ENCODE data around the gene KNDC1. TPM values are rescaled to one million over a fixed set of nuclear protein-coding genes. Genes with fewer than 3 reads are reported as not detected.
A peak's percentile ranks its signal among the peaks of the same experiment; 100 is the strongest.

Gene KNDC1
- polyA plus RNA-seq, 1 donor: 10.7 TPM

DNA sequence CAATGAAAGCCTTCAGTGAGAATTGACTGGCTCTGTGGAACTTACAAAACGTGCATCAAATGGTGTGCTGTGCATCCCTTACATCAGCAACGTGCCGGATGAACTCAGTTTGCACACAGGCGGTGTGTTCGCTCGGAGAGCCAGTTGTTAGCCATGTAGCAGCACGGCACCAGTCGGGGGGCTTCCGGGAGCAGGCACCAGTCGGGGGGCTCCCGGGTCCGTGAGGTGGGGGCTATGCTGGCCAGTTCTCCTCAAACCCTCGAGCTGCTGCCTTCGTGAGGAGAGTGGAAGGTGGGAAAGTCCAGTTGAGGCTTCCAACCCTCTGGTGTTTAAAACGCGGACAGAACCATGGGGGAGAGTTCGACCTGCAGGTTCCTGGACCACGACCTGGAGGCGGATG lies 35.1 kb downstream of the KNDC1 start:
- DNase-seq: no peak

GRCh38 chr10:133195611-133196010 lies 35.6 kb downstream of the KNDC1 start:
- DNase-seq: no peak

- peak; percentile 51 for DNase-seq
Observed at GRCh38 chr10:133196221-133196915, 36.3 kb downstream of the KNDC1 start.

DNA sequence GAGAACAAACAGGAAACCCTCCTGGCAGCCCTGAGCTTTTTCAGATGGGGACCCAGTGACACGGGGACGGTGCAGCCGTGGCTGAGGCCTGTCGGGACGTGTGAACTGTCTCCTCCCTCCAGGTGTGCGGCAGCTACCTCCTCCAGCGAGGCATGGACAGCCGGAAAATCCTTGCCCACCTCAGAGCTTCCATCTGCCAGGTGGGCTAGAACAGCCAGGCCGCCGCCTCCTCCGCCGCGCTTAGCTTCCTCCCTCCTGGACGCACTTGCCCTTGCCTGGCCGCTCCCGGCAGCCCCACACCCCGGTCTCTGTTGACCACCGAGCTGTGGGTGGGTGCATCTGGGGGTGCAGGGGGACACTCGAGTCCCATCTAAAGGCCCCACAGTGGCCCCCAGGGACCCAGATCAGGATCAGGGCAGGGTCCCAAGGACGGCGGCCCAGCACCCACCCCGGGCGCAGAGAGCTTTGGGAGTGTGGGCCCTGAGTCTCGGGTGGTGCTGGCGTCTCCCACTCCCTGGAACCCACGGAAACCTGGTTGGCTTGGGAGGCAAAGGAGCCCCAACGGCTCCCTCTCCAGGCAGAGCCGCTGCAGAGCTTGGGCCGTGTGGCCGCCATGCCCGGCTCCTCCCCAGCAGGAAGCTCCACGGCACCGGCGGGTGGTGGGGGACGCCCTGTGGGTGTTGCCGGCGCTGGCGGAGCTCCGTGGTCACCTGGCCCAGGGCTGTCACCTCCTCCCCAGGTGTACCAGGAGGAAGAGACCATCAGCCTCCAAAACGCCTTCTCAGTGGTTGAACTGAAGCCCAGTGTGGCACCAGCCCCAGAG lies 37.1 kb downstream of the KNDC1 start:
- DNase-seq: no peak

- no peak for DNase-seq
Observed at GRCh38 chr10:133197786-133198185, 37.8 kb downstream of the KNDC1 start.

GRCh38 chr10:133198206-133198605 lies 38.2 kb downstream of the KNDC1 start:
- DNase-seq: no peak

DNA sequence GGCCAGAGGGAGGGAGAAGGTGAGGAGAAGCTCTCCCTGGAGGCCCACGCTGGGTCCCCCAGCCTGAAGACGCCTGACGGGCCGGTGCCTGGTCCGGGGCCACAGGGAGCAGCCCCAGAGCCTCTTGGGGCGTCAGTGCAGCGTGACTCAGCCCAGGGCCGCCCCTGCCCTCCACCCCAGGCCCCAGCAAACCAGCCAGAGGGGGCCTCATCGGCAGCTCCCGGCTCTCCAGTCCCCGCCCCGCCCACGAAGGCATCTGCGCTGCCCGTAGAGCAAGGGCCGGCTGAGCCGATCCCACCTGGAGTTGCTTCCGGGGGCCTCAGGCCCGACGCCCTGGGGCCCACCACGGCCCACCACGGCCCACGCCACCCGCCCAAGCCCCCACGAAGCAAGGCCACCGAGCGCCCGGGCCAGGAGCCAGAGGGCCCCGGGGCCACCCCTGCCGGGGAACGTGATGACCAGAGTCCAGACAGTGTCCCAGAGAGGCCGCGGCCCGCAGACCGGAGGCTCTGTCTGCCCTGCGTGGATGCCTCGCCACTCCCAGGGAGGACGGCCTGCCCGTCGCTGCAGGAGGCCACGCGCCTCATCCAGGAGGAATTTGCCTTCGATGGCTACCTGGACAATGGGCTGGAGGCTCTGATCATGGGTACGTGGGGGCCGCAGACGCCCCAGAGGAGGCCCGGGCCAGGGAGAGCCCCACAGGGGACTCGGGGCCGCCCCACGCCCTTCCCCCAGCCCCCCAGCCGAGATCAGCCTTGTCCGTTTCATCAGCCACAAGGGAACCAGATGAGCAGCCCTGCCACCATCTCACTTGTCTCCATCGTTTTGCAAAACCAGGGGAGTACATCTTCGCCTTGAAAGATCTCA lies 38.8 kb downstream of the KNDC1 start:
- no peak for DNase-seq

DNA sequence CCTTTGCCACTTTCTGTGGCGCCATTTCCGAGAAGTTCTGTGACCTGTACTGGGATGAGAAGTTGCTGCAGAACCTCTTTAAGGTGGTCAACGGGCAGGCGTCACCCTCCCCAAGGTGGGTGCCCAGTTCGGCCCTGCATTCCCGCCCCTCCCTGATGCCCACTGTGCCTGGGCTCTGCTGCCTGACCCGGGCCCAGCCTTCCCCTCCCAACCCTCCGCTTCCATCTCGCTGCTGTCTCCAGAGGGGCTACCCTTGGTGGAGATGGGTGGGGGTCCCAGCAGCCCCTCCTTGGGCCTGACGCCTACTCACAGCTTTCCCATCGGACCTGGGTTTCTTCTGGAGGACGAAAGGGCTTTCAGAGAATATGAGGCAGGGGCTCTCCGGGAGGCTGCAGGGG lies 39.5 kb downstream of the KNDC1 start:
- no peak for DNase-seq

DNA sequence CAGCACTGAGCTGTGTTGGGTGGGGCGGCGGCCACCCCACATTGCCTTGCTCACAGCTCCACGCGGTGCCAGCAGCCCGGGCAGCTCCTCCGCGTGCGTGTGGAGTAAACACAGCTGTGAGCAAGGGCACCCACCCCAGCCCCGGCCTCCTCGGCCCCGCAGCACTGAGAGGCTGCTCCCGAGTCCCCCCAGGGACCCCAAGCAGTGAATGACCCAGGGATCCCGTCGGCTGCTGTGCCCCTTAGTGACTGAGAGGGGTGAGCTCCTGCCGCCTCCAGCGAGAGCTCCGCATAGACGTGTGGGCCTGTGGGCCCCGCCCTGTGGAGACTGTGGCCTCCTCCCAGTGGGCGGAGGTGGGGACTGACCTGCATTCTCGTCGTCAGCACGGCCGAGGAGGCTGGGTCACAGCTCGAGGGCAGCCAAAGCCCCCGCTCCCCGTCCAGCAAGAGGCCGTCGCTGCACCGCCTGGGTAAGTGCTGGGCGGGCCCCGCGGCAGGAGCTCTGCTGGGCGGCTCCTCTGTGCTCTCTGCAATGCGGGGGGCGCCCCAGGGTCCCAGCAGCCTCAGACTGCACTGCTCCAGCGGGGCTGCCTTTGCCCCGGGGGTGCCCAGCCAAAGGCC lies 40.1 kb downstream of the KNDC1 start:
- DNase-seq: no peak

DNA sequence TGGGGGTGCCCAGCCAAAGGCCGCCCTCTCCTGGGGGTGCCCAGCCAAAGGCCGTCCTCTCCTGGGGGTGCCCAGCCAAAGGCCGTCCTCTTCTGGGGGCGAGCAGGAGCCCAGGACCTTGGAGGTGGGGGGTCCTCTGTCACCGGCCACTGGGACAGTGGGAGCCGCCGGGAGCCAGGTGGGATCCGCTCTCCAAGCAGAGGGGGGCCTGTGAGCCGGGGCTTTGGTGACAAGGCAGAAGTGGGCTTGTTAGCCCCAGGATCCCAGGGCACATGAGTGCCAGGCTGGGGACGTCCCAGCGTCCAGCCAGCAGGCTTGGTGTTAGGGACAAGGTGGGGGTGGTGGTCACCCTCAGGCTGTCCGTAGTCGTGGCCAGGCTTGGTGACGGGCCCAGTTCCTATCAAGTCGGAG lies 40.6 kb downstream of the KNDC1 start:
- no peak for DNase-seq

GRCh38 chr10:133201151-133201947 lies 41.3 kb downstream of the KNDC1 start:
- DNase-seq: no peak

GRCh38 chr10:133201948-133202725 lies 42.1 kb downstream of the KNDC1 start:
- no peak for DNase-seq

- DNase-seq: no peak
Observed at GRCh38 chr10:133202778-133203651, 43.0 kb downstream of the KNDC1 start.

- DNase-seq: no peak
Observed at GRCh38 chr10:133203652-133204195, 43.7 kb downstream of the KNDC1 start.

- no peak for DNase-seq
Observed at GRCh38 chr10:133204226-133205015, 44.4 kb downstream of the KNDC1 start.

GRCh38 chr10:133205146-133205545 lies 45.1 kb downstream of the KNDC1 start:
- no peak for DNase-seq

DNA sequence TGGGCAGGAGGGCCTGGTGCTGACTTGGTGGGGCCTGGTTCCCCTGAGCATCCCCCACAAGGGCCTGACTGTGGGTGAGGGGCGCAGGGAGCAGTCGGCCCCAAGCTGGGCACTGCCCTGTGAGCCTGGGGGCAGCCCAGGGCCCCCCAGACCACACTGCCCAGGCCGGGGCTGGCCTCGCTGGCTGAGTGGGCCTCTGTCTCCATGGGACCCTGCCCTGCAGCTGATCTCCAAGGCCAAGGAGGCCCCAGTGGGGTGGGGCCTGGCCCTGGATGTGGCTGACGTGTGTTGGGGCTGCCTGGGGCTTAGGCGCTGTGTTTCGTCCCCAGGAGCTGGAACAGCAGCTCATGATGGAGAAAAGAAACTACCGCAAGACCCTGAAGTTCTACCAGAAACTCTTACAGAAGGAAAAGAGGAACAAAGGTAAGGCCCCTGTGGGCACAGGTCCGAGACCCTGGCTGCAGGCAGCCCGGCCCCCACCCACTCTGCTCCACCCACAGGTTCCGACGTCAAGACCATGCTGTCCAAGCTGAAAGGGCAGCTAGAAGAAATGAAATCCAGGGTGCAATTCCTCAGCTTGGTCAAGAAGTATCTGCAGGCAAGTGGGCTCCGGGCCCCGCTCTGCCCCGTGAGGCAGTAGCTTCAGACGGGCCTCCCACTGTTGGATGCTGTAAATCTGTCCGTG lies 46.5 kb downstream of the KNDC1 start:
- no peak for DNase-seq

- no peak for DNase-seq
Observed at GRCh38 chr10:133207041-133207600, 47.1 kb downstream of the KNDC1 start.

Measured in hindlimb muscle (tissue), 1 donor.